H7 (cell line): ENCODE data around the gene ZMYND8. TPM values are rescaled to one million over a fixed set of nuclear protein-coding genes. Genes with fewer than 3 reads are reported as not detected.

Source experiments
- DNase-seq: peaks from one replicate; pipeline ENCODE4 v3.0.0; 2012
- H3K27me3 ChIP-seq: 2 replicates; pipeline ENCODE4 v1.6.0; 2011; ENCODE audit warnings: mild to moderate bottlenecking, low read length; ENCODE audit not compliant: control insufficient read depth, insufficient read depth
- H3K36me3 ChIP-seq: replicated peaks from 2 replicates; pipeline ENCODE4 v1.5.1; 2011; ENCODE audit warnings: low read length; ENCODE audit not compliant: control insufficient read depth, insufficient read depth
- H3K4me3 ChIP-seq: 2 replicates; pipeline ENCODE4 v1.5.1; 2011; ENCODE audit warnings: low read depth, mild to moderate bottlenecking, control low read depth, low read length, moderate library complexity; ENCODE audit not compliant: insufficient read depth
- total RNA-seq: library from RNA; depleted of rRNA; stranded (reverse); fragments of >200 nt; shearing (Covaris generic); gene quantifications from 2 replicates; pipeline ENCODE4 v1.2.3, GENCODE V29; 2014

ZMYND8 gene
- total RNA-seq, 1 experiment from 2014 or later, result 28.1 TPM

- DNase-seq, result no peak
- Histone ChIP-seq H3K27me3 (no peaks in the 10 kb centered on the region), H3K4me3 (no peak overlapping the region), H3K36me3 (no peaks in the 10 kb centered on the region; the same call in none of the 2 replicates)
Observed at GRCh38 chr20:47336129-47336754, 20.3 kb downstream of the ZMYND8 start.

DNA sequence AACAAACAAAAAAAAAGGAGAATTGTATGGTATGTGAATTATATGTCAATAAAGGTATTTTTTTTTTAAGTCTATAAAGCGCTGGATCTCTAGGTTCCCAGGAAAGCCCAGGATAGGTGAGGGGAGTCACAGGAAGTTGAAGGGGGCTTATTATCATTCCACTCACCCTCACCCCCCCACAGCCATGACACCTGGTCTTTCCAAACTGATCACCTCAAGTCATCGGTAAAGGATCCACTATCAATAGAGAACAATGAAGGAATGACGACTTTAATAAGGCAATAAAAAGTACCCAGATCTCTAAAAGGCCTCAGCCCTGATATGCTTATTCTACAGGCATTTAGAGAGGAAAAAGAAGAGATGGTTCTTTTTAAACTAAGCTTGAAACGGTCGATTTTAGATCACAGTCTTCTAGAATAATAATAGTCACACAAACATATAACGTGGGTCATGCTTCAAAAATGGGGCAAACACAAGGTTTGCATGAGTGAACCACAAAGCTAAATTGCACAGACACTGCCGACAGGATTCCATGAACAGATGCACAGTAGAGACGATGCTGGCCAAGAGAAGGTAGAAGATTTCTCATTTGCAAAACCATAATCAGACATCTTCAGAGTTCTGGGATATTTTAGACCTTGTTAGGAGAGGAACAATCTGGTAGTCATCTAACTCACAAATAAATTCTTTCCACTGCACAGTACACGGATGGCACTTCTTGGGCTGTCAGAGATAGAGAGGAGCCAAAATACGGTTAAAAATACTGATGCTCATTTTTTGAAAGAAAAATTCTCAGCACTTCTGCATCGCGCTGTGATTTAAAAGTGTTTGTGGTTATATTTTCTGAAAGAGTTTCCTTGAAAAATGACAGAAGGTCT, 21.0 kb downstream of the ZMYND8 start:
- H3K27me3 ChIP-seq, result no peaks in the 10 kb centered on the region
- no peak overlapping the region for H3K4me3 ChIP-seq
- DNase-seq, result no peak
- H3K36me3 ChIP-seq, result no peaks in the 10 kb centered on the region; the same call in none of the 2 replicates

- no peaks in the 10 kb centered on the region; the same call in none of the 2 replicates for H3K36me3 ChIP-seq
- H3K27me3 ChIP-seq, result no peaks in the 10 kb centered on the region
- no peak for DNase-seq
- H3K4me3 ChIP-seq, result no peak overlapping the region
Observed at GRCh38 chr20:47334022-47334551, 22.4 kb downstream of the ZMYND8 start.

DNA sequence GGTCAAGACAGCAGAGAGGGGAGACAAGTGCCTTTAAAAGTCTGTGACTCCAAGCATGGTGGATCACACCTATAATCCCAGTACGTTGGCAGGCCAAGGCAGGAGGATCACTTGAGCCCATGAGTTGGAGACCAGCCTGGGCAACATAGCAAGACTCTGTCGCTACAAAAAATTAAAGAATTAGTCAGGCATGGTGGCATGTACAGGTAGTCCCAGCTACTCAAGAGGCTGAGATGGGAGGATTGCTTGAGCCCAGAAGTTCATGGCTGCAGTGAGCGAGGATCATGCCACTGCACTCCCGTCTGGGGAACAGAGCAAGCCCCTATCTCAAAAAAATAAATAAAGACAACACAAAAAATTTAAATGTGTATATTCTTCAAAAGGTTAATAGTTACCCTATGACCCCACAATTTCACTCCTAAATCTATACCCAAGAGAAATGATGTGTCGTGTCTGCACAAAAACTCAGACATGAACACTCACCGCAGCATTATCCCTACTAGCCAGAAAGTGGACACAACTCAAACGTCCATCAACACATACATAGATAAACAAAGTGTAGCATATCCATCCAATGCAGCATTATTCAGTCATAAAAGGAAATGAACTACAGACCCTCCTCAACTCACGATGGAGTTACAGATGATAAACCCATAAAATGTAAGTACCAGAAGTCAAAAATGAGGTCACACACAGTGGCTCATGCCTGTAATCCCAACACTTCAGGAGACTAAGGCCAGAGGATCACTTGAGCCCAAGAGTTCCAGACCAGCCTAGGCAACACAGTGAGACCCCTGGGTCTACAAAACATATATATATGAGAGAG, 23.9 kb downstream of the ZMYND8 start:
- no peak overlapping the region for H3K4me3 ChIP-seq
- no peaks in the 10 kb centered on the region for H3K36me3 ChIP-seq
- DNase-seq, result no peak
- no peaks in the 10 kb centered on the region for H3K27me3 ChIP-seq

- no peaks in the 10 kb centered on the region for H3K27me3 ChIP-seq
- no peak overlapping the region for H3K4me3 ChIP-seq
- no peak for DNase-seq
- no peaks in the 10 kb centered on the region for H3K36me3 ChIP-seq
Observed at GRCh38 chr20:47330933-47331708, 25.4 kb downstream of the ZMYND8 start.

DNA sequence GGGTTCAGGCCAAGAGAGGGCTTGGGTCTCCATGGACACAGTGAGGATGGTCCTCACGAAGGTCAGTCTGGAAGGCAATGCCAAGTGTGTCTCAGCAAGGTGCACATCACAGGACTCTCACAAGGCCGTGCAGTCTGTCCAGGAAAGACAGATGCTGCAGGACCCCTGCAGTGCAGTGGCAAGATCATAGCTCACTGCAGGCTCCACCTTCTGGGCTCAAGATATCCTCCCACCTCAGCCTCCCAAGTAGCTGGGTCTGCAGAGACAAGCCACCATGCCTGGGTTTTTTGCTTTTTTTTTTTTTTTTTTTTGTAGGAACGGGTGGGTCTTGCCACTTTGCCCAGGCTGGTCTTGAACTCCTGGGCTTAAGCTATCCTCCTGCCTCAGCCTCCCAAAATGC, 26.4 kb downstream of the ZMYND8 start:
- H3K36me3 ChIP-seq, result no peaks in the 10 kb centered on the region
- no peak for DNase-seq

GRCh38 chr20:47328129-47328528, 28.4 kb downstream of the ZMYND8 start:
- Histone ChIP-seq H3K36me3 (no peaks in the 10 kb centered on the region; the same call in 1 of the 2 replicates), H3K27me3 (no peaks in the 10 kb centered on the region), H3K4me3 (no peak overlapping the region)
- DNase-seq, result no peak

More for the DNA sequence above, 26.4 kb downstream of the ZMYND8 start:
- H3K4me3 ChIP-seq, result no peak overlapping the region
- H3K27me3 ChIP-seq, result no peaks in the 10 kb centered on the region

- Histone ChIP-seq H3K27me3 (no peaks in the 10 kb centered on the region), H3K4me3 (no peak overlapping the region), H3K36me3 (no peaks in the 10 kb centered on the region; the same call in 1 of the 2 replicates)
- DNase-seq, result no peak
Observed at GRCh38 chr20:47327711-47328110, 28.8 kb downstream of the ZMYND8 start.

DNA sequence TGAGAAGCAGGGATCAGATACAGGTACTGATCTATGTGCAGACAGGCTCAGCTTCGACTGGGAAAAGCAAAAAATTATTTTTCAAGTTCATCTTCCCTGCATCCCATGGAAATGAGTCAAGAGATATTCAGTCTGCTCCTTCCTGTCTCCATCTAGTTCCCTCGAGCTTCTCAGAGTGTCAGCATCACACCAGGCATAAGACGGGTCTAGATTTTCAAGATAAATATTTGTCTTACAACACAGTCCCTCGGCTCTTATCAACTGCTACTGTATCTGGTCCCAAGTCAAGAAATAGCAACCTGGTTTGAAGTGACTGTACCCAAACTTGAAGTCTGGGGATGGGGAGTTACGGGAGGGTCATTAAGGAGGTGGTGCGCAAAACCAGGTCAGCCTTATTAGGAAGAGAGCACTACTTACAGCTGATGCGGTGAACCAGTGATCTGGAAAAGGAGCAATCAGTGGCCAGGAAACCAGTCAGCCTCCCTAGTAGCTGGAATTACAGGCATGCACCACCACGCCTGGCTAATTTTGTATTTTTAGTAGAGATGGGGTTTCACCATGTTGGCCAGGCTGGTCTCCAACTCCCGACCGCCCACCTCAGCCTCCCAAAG, 29.7 kb downstream of the ZMYND8 start:
- no peak overlapping the region for H3K4me3 ChIP-seq
- DNase-seq, result no peak
- H3K27me3 ChIP-seq, result no peaks in the 10 kb centered on the region
- H3K36me3 ChIP-seq, result no peaks in the 10 kb centered on the region; the same call in 1 of the 2 replicates

DNA sequence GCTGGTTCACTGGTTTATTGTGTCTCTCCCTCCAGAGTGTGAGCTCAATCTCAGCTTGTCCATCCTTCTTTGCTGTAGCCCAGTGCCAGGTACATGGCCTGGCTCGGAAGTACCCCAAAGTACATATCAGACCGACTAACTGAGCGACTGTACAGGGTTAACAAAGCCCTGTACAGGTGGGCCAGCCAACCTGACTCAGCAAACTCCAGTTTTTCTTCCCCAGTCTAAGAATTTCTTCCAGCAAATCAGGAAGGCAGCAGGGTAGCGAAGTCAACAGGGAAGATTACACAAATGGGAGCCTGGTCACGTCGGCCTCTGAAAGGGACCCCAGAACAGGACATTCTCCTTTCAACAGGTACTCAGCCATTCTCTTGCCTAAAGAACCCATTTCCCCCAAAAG, 31.3 kb downstream of the ZMYND8 start:
- no peak overlapping the region for H3K4me3 ChIP-seq
- DNase-seq, result no peak
- no peaks in the 10 kb centered on the region; the same call in 1 of the 2 replicates for H3K36me3 ChIP-seq
- H3K27me3 ChIP-seq, result no peaks in the 10 kb centered on the region

GRCh38 chr20:47320990-47321805, 35.3 kb downstream of the ZMYND8 start:
- Histone ChIP-seq H3K27me3 (no peaks in the 10 kb centered on the region), H3K4me3 (no peak overlapping the region), H3K36me3 (no peaks in the 10 kb centered on the region; the same call in 1 of the 2 replicates)
- DNase-seq, result no peak

- Histone ChIP-seq H3K36me3 (no peaks in the 10 kb centered on the region; the same call in 1 of the 2 replicates), H3K27me3 (no peaks in the 10 kb centered on the region), H3K4me3 (peak overlapping the region; percentile 27; the same call in 1 of the 2 replicates)
- peak; percentile 71 for DNase-seq
Observed at GRCh38 chr20:47319517-47320252, 36.8 kb downstream of the ZMYND8 start.
